ENCODE data around the gene SLCO2A1.

DNA sequence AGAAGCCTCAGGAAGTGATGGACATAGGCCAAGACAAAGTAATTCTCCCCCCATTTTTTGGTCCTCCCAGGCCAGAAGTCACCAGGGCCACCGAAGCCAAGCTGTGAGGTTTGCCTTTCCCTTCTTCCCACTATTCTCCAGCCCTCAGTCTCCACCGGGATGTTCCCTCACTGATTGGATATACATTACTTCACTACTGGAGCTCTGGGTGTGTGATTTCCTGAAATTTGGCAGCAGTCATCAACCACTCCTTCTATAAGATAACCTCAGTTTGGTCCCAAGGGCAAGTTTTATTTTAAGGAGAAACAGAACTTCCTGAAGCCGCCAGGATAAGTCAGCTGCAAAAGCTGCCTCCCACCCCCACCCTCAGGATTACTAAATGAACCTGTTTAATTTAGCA, 11.3 kb downstream of the SLCO2A1 start:
- TF ChIP-seq, protein P1, sequence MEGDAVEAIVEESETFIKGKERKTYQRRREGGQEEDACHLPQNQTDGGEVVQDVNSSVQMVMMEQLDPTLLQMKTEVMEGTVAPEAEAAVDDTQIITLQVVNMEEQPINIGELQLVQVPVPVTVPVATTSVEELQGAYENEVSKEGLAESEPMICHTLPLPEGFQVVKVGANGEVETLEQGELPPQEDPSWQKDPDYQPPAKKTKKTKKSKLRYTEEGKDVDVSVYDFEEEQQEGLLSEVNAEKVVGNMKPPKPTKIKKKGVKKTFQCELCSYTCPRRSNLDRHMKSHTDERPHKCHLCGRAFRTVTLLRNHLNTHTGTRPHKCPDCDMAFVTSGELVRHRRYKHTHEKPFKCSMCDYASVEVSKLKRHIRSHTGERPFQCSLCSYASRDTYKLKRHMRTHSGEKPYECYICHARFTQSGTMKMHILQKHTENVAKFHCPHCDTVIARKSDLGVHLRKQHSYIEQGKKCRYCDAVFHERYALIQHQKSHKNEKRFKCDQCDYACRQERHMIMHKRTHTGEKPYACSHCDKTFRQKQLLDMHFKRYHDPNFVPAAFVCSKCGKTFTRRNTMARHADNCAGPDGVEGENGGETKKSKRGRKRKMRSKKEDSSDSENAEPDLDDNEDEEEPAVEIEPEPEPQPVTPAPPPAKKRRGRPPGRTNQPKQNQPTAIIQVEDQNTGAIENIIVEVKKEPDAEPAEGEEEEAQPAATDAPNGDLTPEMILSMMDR (IDR thresholded peaks at IDR 0.05): no peak
- no peak for TF ChIP-seq POLR2A (IDR thresholded peaks at IDR 0.05)
- no peak for TF ChIP-seq EP300 (IDR thresholded peaks at IDR 0.05)
- no peak for TF ChIP-seq POLR2AphosphoS5 (IDR thresholded peaks at IDR 0.05)
